Uterus (tissue), 4 donors: ENCODE results near the gene NEMP2. TPM values are rescaled to one million over a fixed set of nuclear protein-coding genes. Genes with fewer than 3 reads are reported as not detected.

Experiments used
- DNase-seq, 2 donors: peaks; one replicate each; pipeline ENCODE4 v3.0.0-alpha.2; 2019 to 2020
- H3K27ac ChIP-seq, 2 donors: fragments of 200-600 bp; sonication (generic); 1 replicate in 1 of 2; 2 replicates in 1 of 2; pipeline ENCODE4 v1.5.1; 2016 to 2018
- H3K27me3 ChIP-seq, 2 donors: fragments of 200-600 bp; sonication (generic); one replicate each; pipeline ENCODE4 v1.5.1; 2018 to 2019; ENCODE audit warnings: control low read depth in 1 of 2
- H3K36me3 ChIP-seq, 2 donors: fragments of 200-600 bp; sonication (generic); one replicate each; pipeline ENCODE4 v1.5.1; 2019; ENCODE audit warnings: control low read depth in 1 of 2
- H3K4me1 ChIP-seq, 2 donors: fragments of 200-600 bp; sonication (generic); one replicate each; pipeline ENCODE4 v1.5.1; 2018 to 2019; ENCODE audit warnings: control low read depth in 1 of 2
- H3K4me3 ChIP-seq, 2 donors: fragments of 200-600 bp; sonication (generic); 1 replicate in 1 of 2; 2 replicates in 1 of 2; pipeline ENCODE4 v1.5.1; 2018 to 2019; ENCODE audit warnings: mild to moderate bottlenecking in 1 of 2
- H3K9me3 ChIP-seq, 2 donors: fragments of 200-600 bp; sonication (generic); one replicate each; pipeline ENCODE4 v1.5.1; 2019; ENCODE audit warnings: control low read depth in 1 of 2
- POLR2A ChIP-seq, 2 donors: fragments of 450-650 bp; IDR thresholded peaks; one replicate each; pipeline ENCODE4 v1.6.1; 2016; ENCODE audit warnings: antibody characterized with exemption in 2 of 2, mild to moderate bottlenecking in 1 of 2, moderate library complexity in 1 of 2
- intact Hi-C: fragments of 100-400 bp; cut with DNase I; formaldehyde crosslinking; loops from one replicate; pipeline ENCODE4 v1.15.1; 2023; ENCODE audit warnings: low total_unique reads
- total RNA-seq, 4 donors: library from RNA; depleted of rRNA in 3 of 4; stranded (reverse); fragments of >200 nt in 3 of 4; gene quantifications; one replicate each; pipeline versions ENCODE4 v1.1.0 to v1.2.4, GENCODE V29; 2014 to 2023
- TF ChIP-seq, protein P1 (sequence below), 4 experiments: fragments of 200-600 bp in 2 of 4; fragments of 450-650 bp in 2 of 4; sonication (generic) in 2 of 4; IDR thresholded peaks; one replicate each; pipeline ENCODE4 v1.5.1; 2016 to 2019; ENCODE audit warnings: antibody characterized with exemption in 4 of 4, mild to moderate bottlenecking in 2 of 4, moderate library complexity in 1 of 4
- donor health status: DM: yes; HTN: yes; CAD: no.

Gene NEMP2
- total RNA-seq, 4 donors from 2014 or later, result 2.0 to 16.5 (median 5.7) TPM

DNA sequence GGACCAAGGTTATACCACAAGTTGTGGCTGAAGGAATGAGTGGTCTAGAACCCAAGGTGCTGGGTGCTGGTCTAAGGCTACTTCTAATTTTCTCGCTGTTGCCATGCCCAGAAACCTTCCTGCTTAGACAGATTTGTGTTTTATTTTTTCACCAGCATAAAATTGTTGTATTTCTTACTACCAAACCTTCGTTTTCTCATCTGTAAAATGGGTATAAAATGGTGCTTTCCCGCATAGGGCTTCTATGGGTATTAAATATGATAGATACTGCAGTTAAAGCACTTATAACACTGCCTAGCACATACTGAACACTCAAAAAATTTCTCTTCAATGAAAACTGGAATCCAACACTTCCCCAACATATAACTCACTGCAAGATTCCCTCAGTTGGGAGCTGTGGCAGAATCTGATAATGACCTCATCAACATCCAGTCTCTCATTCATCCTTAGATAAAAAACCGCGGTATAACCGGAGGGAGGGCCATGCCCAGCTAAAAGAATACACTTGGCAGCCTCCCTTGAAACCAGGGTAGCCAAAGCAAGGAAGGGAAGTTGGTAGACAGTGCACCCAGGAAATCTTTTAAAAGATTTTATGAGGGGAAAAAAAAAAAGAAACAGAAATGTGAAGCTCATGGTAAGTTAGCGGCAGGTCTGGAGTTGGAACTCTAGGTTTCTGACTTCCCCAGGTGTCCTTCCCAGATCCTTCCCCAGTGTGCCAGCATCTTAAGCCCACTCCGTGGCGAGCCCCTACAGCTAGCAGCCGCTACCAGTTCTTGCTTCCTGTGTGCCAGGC lies 1.2 kb downstream of the NEMP2 start:
- H3K4me3 ChIP-seq, result peak overlapping the region; percentile 71 to 78
- intact Hi-C loops, result no loop called here
- H3K27me3 ChIP-seq, result no peaks in the 10 kb centered on the region
- H3K9me3 ChIP-seq, result no peaks in the 10 kb centered on the region
- DNase-seq, result no peak
- peak overlapping the region; percentile 98 to 99 for H3K27ac ChIP-seq
- H3K36me3 ChIP-seq, result no peaks in the 10 kb centered on the region
- H3K4me1 ChIP-seq, result no peaks in the 10 kb centered on the region
- no peak for TF ChIP-seq POLR2A (IDR thresholded peaks at IDR 0.05)
- TF ChIP-seq, protein P1, sequence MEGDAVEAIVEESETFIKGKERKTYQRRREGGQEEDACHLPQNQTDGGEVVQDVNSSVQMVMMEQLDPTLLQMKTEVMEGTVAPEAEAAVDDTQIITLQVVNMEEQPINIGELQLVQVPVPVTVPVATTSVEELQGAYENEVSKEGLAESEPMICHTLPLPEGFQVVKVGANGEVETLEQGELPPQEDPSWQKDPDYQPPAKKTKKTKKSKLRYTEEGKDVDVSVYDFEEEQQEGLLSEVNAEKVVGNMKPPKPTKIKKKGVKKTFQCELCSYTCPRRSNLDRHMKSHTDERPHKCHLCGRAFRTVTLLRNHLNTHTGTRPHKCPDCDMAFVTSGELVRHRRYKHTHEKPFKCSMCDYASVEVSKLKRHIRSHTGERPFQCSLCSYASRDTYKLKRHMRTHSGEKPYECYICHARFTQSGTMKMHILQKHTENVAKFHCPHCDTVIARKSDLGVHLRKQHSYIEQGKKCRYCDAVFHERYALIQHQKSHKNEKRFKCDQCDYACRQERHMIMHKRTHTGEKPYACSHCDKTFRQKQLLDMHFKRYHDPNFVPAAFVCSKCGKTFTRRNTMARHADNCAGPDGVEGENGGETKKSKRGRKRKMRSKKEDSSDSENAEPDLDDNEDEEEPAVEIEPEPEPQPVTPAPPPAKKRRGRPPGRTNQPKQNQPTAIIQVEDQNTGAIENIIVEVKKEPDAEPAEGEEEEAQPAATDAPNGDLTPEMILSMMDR (IDR thresholded peaks at IDR 0.05), result no peak

DNA sequence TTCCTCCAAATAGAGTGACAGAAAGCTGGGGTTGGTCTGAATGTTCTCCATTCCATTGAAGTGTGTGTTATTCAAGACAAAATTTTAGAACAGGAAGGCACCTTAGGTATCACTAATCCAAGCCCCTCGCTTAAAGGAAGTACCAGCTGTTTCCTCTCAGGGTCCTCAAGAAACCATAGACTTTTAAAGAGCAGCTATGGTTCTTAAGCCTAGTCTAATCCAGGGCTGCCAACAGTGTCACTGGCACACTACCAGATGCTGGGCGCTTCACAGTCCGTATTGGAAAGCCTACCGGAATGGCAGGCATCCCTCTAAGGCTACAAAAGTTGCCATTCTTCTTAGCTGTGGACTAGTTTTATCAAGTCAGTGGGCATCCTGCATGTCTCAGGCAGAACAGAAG lies 1.9 kb downstream of the NEMP2 start:
- peak overlapping the region in 1 of 2 donors; percentile 99 for H3K27ac ChIP-seq
- intact Hi-C loops, result no loop called here
- H3K4me1 ChIP-seq, result no peaks in the 10 kb centered on the region

DNA sequence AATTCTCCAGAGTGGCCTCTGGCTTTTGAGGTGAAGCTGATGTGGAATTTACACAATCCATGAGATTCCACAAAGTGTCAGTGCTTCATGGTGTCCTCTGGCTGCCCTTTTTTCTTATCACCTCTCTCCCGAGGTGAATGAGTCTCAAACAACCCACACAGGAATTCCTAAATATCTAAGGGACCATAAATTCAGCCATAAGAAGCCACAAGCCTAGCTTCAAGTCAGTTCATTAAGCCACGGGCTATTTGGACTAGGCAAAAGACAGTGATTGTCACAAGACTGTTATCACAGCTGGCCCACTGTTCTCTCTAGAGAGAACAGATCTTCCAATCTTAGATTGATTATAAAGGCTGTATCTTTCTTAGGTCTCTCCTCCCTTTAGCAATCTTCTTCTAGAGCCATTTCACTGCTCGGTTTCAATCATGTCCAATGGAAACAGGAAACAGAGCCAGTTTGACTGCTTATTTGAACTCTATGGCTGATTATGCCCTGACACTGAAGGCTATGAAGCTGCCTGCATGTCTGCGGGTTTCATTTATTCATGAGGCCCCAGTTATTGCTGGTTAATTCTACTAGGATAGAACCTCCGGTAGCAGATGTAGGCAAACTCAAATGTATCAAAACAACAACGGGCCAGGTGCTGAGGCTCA lies 4.1 kb downstream of the NEMP2 start:
- TF ChIP-seq POLR2A (IDR thresholded peaks at IDR 0.05), result no peak
- TF ChIP-seq, protein P1 (IDR thresholded peaks at IDR 0.05), result no peak
- H3K4me3 ChIP-seq, result no peak overlapping the region
- no peaks in the 10 kb centered on the region for H3K4me1 ChIP-seq
- intact Hi-C loops, result no loop called here
- H3K9me3 ChIP-seq, result no peaks in the 10 kb centered on the region
- DNase-seq, result no peak
- H3K27ac ChIP-seq, result no peak overlapping the region
- H3K27me3 ChIP-seq, result no peaks in the 10 kb centered on the region
- H3K36me3 ChIP-seq, result no peaks in the 10 kb centered on the region

More for the DNA sequence above, 1.9 kb downstream of the NEMP2 start:
- DNase-seq, result no peak
- H3K36me3 ChIP-seq, result no peaks in the 10 kb centered on the region
- no peaks in the 10 kb centered on the region for H3K27me3 ChIP-seq
- TF ChIP-seq, protein P1 (IDR thresholded peaks at IDR 0.05), result no peak
- TF ChIP-seq POLR2A (IDR thresholded peaks at IDR 0.05), result no peak
- no peaks in the 10 kb centered on the region for H3K9me3 ChIP-seq
- H3K4me3 ChIP-seq, result no peak overlapping the region

DNA sequence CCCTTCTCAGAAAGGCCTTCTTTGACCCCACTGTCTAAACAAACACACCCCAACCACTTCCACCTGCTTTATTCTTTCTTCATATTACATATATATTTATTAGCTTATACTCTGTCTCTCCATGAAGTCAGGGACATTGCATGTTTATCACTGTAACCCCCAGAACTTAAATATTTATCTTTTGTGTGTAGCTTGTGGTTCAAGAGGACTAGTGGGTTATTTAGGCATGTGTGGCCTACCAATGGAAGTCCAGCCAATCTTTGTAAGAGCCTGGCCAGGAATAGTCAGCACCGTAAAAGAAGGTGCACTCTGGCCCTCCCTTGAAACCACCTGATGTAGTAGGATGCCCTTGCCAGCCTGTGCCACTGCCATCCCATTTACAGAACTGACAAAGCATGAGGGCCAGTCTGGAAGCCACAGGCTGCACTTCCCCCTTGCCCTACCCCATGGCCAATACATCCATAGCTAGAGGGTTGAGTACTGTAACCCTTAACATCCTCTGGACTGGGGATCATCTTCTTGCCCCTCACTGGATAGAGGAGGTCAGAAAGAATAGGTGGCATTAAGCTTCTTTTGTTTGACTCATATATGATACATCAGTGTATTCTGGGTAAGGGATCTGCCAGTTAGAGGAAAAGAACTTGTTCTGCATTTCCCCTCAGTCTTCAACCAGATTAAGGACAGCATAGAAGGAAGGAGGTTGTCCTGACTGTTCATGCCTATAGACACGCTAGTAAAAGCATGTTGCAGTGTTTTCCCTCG lies 4.9 kb downstream of the NEMP2 start:
- DNase-seq, result no peak
- intact Hi-C loops, result no loop called here
- no peaks in the 10 kb centered on the region for H3K4me1 ChIP-seq
- no peak for TF ChIP-seq POLR2A (IDR thresholded peaks at IDR 0.05)
- TF ChIP-seq, protein P1 (IDR thresholded peaks at IDR 0.05), result no peak
- no peaks in the 10 kb centered on the region for H3K36me3 ChIP-seq
- H3K4me3 ChIP-seq, result no peak overlapping the region
- no peaks in the 10 kb centered on the region for H3K27me3 ChIP-seq
- H3K9me3 ChIP-seq, result no peaks in the 10 kb centered on the region
- H3K27ac ChIP-seq, result no peak overlapping the region
